ENCODE data around the gene FNDC3B. TPM values are rescaled to one million over a fixed set of nuclear protein-coding genes. Genes with fewer than 3 reads are reported as not detected.
"Not testable (repeated sequence)": the region's sequence is repeated elsewhere in the genome, so short reads cannot be mapped to it uniquely, and the experiment has no call there.

FNDC3B gene
- total RNA-seq, 1 donor from 2014 or later = 29.5 TPM

DNA sequence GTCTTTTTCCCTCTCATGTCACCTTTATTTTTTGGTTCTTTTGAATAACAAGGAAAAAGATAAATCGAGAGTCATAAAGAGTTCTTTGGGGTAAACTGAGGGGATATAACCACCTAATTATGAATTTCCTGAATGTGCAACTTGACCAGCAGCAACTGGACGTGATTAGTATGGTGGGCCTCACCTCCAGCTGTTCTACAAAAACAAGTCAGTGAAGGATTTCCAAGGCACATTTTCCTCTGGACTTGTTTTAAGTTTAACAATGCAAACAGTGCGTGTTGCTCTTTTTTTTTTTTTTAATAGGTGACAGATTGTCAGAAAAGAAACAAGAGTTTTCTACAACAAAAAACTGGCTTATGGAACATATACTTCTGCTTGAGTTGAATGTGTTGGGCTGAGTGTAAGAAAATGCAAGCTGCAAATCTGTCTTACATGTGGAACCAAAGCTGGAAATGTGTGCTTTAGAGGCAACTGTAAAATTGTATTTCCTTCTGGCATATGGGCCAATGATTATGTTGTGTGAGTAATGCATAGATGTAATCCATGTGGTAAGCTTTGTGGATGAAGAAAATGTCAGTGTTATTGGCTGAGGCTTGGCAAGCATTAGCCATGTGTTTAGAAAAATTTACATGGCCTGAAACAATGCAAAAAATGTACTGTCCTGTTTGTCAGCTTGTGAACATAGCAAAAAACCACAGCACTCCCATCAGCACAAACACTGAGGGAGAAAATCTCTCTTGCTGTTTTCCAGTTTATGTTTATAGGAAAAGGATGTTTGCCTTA, 44.5 kb upstream of the FNDC3B start:
- Mint-ChIP-seq H3K9me3 (peaks cover 23% of the 10 kb centered on the region), H3K4me1 (peaks cover 12% of the 10 kb centered on the region), H3K27me3 (ENCODE audit: insufficient read depth, low read depth) (peaks cover 4% of the 10 kb centered on the region), H3K4me3 (no peak overlapping the region), H3K36me3 (peaks cover 6% of the 10 kb centered on the region), H3K27ac (peak overlapping the region; percentile 7)
- Histone ChIP-seq H3F3A (ENCODE audit: low read depth) (no peaks in the 10 kb centered on the region), H2AFZ (replicated peaks) (no peak overlapping the region), H3K36me3 (no peaks in the 10 kb centered on the region), H3K27me3 (no peaks in the 10 kb centered on the region), H3K4me1 (no peaks in the 10 kb centered on the region), H3K9me3 (ENCODE audit: low read depth) (no peaks in the 10 kb centered on the region), H3K27ac (no peak overlapping the region), H4K20me1 (ENCODE audit: low read depth) (no peaks in the 10 kb centered on the region), H3K4me2 (no peak overlapping the region), H3K9ac (no peak overlapping the region), H3K4me3 (no peak overlapping the region), H3K79me2 (ENCODE audit: low read depth) (no peaks in the 10 kb centered on the region)
- no peak for TF ChIP-seq EZH2phosphoT487 (IDR thresholded peaks at IDR 0.05)
- no peak for TF ChIP-seq EZH2 (IDR thresholded peaks at IDR 0.05)
- TF ChIP-seq, protein P1, sequence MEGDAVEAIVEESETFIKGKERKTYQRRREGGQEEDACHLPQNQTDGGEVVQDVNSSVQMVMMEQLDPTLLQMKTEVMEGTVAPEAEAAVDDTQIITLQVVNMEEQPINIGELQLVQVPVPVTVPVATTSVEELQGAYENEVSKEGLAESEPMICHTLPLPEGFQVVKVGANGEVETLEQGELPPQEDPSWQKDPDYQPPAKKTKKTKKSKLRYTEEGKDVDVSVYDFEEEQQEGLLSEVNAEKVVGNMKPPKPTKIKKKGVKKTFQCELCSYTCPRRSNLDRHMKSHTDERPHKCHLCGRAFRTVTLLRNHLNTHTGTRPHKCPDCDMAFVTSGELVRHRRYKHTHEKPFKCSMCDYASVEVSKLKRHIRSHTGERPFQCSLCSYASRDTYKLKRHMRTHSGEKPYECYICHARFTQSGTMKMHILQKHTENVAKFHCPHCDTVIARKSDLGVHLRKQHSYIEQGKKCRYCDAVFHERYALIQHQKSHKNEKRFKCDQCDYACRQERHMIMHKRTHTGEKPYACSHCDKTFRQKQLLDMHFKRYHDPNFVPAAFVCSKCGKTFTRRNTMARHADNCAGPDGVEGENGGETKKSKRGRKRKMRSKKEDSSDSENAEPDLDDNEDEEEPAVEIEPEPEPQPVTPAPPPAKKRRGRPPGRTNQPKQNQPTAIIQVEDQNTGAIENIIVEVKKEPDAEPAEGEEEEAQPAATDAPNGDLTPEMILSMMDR (IDR thresholded peaks at IDR 0.05) = no peak
- DNase-seq (ENCODE audit: low spot score) = no peak

DNA sequence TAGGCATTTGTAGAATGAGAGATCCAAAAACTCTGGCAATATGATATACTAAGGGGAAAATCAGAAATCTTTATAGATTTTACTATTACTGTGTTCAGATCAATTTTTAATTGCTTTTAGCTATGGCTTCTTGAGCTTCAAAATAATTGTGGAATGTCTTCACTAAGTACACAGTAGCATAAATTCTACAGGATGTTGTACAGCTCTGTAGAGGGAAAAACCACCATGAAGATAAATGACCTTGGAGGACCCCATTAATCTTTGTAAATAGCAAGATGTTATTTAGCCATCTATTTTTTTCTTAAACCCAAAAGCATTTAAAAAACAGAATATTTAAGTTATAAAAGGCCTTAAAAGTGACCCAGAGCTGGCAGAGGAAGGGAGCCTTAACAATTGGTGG, 43.9 kb upstream of the FNDC3B start:
- no peaks in the 10 kb centered on the region for H3K36me3 ChIP-seq
- no peaks in the 10 kb centered on the region for H3F3A ChIP-seq (ENCODE audit: low read depth)
- no peak overlapping the region for H3K4me3 ChIP-seq
- TF ChIP-seq EZH2phosphoT487 (IDR thresholded peaks at IDR 0.05) (no peak), EZH2 (IDR thresholded peaks at IDR 0.05) (no peak)
- TF ChIP-seq, protein P1 (IDR thresholded peaks at IDR 0.05) = no peak
- no peak overlapping the region for H3K4me2 ChIP-seq
- no peak for DNase-seq (ENCODE audit: low spot score)
- no peaks in the 10 kb centered on the region for H3K4me1 ChIP-seq
- peaks cover 6% of the 10 kb centered on the region for H3K36me3 Mint-ChIP-seq
- no peak overlapping the region for H3K4me3 Mint-ChIP-seq
- no peaks in the 10 kb centered on the region for H4K20me1 ChIP-seq (ENCODE audit: low read depth)
- no peak overlapping the region for H3K27ac Mint-ChIP-seq
- peaks cover 20% of the 10 kb centered on the region for H3K9me3 Mint-ChIP-seq
- H3K9ac ChIP-seq = no peak overlapping the region
- H3K27ac ChIP-seq = no peak overlapping the region
- H3K27me3 ChIP-seq = no peaks in the 10 kb centered on the region
- no peaks in the 10 kb centered on the region for H3K79me2 ChIP-seq (ENCODE audit: low read depth)
- H3K27me3 Mint-ChIP-seq (ENCODE audit: insufficient read depth, low read depth) = peaks cover under 1% of the 10 kb centered on the region
- no peaks in the 10 kb centered on the region for H3K9me3 ChIP-seq (ENCODE audit: low read depth)
- H2AFZ ChIP-seq (replicated peaks) = no peak overlapping the region
- H3K4me1 Mint-ChIP-seq = peaks cover 12% of the 10 kb centered on the region

DNA sequence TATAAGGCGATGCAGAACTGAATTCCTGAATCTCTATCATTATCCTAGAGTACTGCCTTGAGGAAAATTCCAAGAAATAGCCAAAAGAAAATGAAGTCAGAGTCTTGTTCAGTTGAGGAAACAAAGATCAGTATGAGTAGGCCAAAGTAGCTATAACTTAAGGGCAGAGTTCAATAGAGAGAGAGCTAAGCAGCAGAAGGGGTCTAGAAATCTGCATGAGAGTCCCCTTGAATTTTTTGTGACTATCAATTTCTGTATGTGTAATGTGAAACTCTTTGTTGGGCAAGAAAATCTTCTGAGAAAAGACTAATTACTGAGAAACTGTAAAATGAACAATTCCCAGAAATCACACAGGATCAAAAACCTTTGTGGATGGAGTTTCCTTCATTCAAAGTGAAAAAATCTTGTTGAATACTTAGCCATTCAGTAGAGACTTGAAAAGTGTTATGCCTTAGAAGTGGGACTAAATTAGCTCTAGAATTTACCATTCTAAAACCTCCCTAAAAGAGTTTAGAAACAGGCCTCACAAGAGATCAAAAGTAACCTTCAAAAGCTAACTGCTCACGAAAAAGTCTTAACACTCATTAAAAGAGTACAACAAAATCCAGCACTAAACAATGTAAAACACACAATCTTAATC, 43.1 kb upstream of the FNDC3B start:
- no peak overlapping the region for H3K27ac Mint-ChIP-seq
- Histone ChIP-seq H3K27me3 (no peaks in the 10 kb centered on the region), H3K4me1 (no peaks in the 10 kb centered on the region), H3K27ac (no peak overlapping the region), H2AFZ (replicated peaks) (no peak overlapping the region), H3K36me3 (peaks cover under 1% of the 10 kb centered on the region), H3K79me2 (ENCODE audit: low read depth) (no peaks in the 10 kb centered on the region), H3K4me2 (no peak overlapping the region), H4K20me1 (ENCODE audit: low read depth) (no peaks in the 10 kb centered on the region), H3F3A (ENCODE audit: low read depth) (no peaks in the 10 kb centered on the region), H3K9ac (no peak overlapping the region), H3K4me3 (no peak overlapping the region), H3K9me3 (ENCODE audit: low read depth) (no peaks in the 10 kb centered on the region)
- DNase-seq (ENCODE audit: low spot score) = no peak
- H3K27me3 Mint-ChIP-seq (ENCODE audit: insufficient read depth, low read depth) = no peaks in the 10 kb centered on the region
- H3K4me1 Mint-ChIP-seq = peaks cover 12% of the 10 kb centered on the region
- H3K4me3 Mint-ChIP-seq = no peak overlapping the region
- peaks cover 6% of the 10 kb centered on the region for H3K36me3 Mint-ChIP-seq
- H3K9me3 Mint-ChIP-seq = peaks cover 22% of the 10 kb centered on the region
- TF ChIP-seq EZH2 (IDR thresholded peaks at IDR 0.05) (no peak), EZH2phosphoT487 (IDR thresholded peaks at IDR 0.05) (no peak)
- TF ChIP-seq, protein P1 (IDR thresholded peaks at IDR 0.05) = no peak

DNA sequence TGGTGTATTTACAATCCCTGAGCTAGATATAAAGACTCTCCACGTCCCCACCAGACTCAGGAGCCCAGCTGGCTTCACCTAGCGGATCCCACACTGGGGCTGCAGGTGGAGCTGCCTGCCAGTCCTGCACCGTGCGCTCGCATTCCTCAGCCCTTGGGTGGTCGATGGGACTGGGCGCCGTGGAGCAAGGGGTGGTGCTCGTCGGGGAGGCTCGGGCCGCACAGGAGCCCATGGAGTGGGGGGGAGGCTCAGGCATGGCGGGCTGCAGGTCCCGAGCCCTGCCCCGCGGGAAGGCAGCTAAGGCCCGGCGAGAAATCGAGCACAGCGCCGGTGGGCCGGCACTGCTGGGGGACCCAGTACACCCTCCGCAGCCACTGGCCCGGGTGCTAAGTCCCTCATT, 40.6 kb upstream of the FNDC3B start:
- not testable (repeated sequence) for H3K36me3 Mint-ChIP-seq; DNase-seq (ENCODE audit: low spot score); H3K27me3 Mint-ChIP-seq (ENCODE audit: insufficient read depth, low read depth); H3K4me3 Mint-ChIP-seq; H4K20me1 ChIP-seq (ENCODE audit: low read depth); H3K4me2 ChIP-seq; H3K4me3 ChIP-seq; H3K9ac ChIP-seq; H3K27ac Mint-ChIP-seq; H3K9me3 ChIP-seq (ENCODE audit: low read depth); H3K79me2 ChIP-seq (ENCODE audit: low read depth); H2AFZ ChIP-seq (replicated peaks); H3F3A ChIP-seq (ENCODE audit: low read depth); H3K27ac ChIP-seq; H3K27me3 ChIP-seq; H3K4me1 ChIP-seq; H3K36me3 ChIP-seq
- peaks cover 27% of the 10 kb centered on the region for H3K9me3 Mint-ChIP-seq
- peaks cover 12% of the 10 kb centered on the region for H3K4me1 Mint-ChIP-seq

DNA sequence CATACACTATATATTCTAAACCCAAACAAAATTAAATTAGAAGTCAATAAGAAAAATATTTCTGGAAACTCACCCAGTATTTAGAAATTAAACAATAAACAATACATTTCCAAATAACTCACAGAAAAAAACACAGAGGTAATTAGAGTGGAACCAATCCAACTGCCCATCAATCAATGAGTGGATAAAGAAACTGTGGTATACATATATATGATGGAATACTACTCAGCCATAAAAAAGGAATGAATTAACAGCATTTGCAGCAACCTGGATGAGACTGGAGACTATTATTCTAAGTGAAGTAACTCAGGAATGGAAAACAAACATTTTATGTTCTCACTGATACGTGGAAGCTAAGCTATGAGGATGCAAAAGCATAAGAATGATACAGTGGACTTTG, 37.8 kb upstream of the FNDC3B start:
- not testable (repeated sequence) for H3K27ac ChIP-seq; H3K9ac ChIP-seq; H3K27ac Mint-ChIP-seq; H4K20me1 ChIP-seq (ENCODE audit: low read depth); H3K4me1 Mint-ChIP-seq; H3K79me2 ChIP-seq (ENCODE audit: low read depth); H2AFZ ChIP-seq (replicated peaks); H3K4me2 ChIP-seq; H3K36me3 ChIP-seq; H3F3A ChIP-seq (ENCODE audit: low read depth); H3K4me3 ChIP-seq; DNase-seq (ENCODE audit: low spot score); H3K4me3 Mint-ChIP-seq; H3K27me3 ChIP-seq; H3K4me1 ChIP-seq; H3K27me3 Mint-ChIP-seq (ENCODE audit: insufficient read depth, low read depth); H3K36me3 Mint-ChIP-seq; H3K9me3 ChIP-seq (ENCODE audit: low read depth)
- H3K9me3 Mint-ChIP-seq = peaks cover 26% of the 10 kb centered on the region

Measured in neural progenitor cell (in vitro differentiated cells).